Body of pancreas (tissue), 4 donors: ENCODE measurements around the gene KRT32.

Source experiments
- CTCF ChIP-seq, 7 experiments: fragments of 450-650 bp in 4 of 7; fragments of 200-600 bp in 3 of 7; sonication (generic) in 3 of 7; IDR thresholded peaks; one replicate each; pipeline ENCODE4 v1.5.1; 2016 to 2019; ENCODE audit warnings: antibody characterized with exemption in 7 of 7
- POLR2A ChIP-seq, 3 donors: fragments of 450-650 bp; IDR thresholded peaks; one replicate each; pipeline ENCODE4 v1.6.1; 2016; ENCODE audit warnings: antibody characterized with exemption in 3 of 3, mild to moderate bottlenecking in 2 of 3

- TF ChIP-seq CTCF (IDR thresholded peaks at IDR 0.05) (no peak), POLR2A (IDR thresholded peaks at IDR 0.05) (no peak)
Observed at GRCh38 chr17:41466988-41467387, at the start of gene KRT32.
